Measurements from ENCODE around the gene KIAA1755. TPM values are rescaled to one million over a fixed set of nuclear protein-coding genes. Genes with fewer than 3 reads are reported as not detected.

The KIAA1755 gene
- total and polyA plus RNA-seq, 10 of the 15 experiments (the other 5 are each of a cell fraction or from before 2014, with no cell fraction given), result not detected

GRCh38 chr20:38187517-38187916 is 73.0 kb downstream of the KIAA1755 start:
- no peak overlapping the region for H3K4me3 ChIP-seq
- CTCF ChIA-PET, result interaction anchor here (0.9 to 1.2 kb wide), 2 partner anchors 34 to 43 kb away, joined by 3 to 5 read pairs; no protein-coding TSS in a partner anchor
- H3K9me3 ChIP-seq (replicated peaks; ENCODE audit: control insufficient read depth, insufficient read depth, low read length), result no peaks in the 10 kb centered on the region
- no peaks in the 10 kb centered on the region for H3K4me1 ChIP-seq (ENCODE audit: control insufficient read depth, insufficient read depth, low read length)
- no peak overlapping the region for H3K9ac ChIP-seq (ENCODE audit: control insufficient read depth, insufficient read depth, low read length)
- RAD21 ChIA-PET (ENCODE audit: unreplicated experiment), result no interaction called here
- DNase-seq (ENCODE audit: low read depth, low spot score) (no peak), FAIRE-seq (no peak), ATAC-seq (no peak; the same call in 2 of the 3 replicates)
- no peaks in the 10 kb centered on the region; a peak in 2 of 4 replicates for H3K27me3 ChIP-seq (replicated peaks in 1 of 2; ENCODE audit: control insufficient read depth in 2 of 2, insufficient read depth in 2 of 2, low read length in 1 of 2)
- H4K20me1 ChIP-seq (ENCODE audit: control insufficient read depth, insufficient read depth), result no peaks in the 10 kb centered on the region
- POLR2A ChIA-PET, result no interaction called here
- no peak overlapping the region for H2AFZ ChIP-seq (ENCODE audit: control insufficient read depth, low read depth, low read length)
- SMC1A ChIA-PET (ENCODE audit: uncharacterized antibody, unreplicated experiment), result no interaction called here
- H3K27ac ChIP-seq (ENCODE audit: control insufficient read depth, insufficient read depth), result no peak overlapping the region
- BruUV-seq (replicated peaks), result no TSS peak
- H3K4me2 ChIP-seq (ENCODE audit: control insufficient read depth, insufficient read depth), result no peak overlapping the region
- intact Hi-C loops (cut with micrococcal nuclease; ENCODE audit: unreplicated experiment), result no loop called here
- in situ Hi-C loops (cut with MboI), result no loop called here
- WGBS (ENCODE audit: insufficient coverage, insufficient replicate concordance, low lambda C conversion rate, missing lambda C conversion rate), result 31% methylated on average over 5 of the region's 5 CpGs
- H3K79me2 ChIP-seq (ENCODE audit: control insufficient read depth, insufficient read depth, low read length), result no peaks in the 10 kb centered on the region
- TF ChIP-seq ZBTB40 (IDR thresholded peaks at IDR 0.05; ENCODE audit: borderline replicate concordance) (no peak), EED (IDR thresholded peaks at IDR 0.05; ENCODE audit: low read depth) (no peak), SMC3 (IDR thresholded peaks at IDR 0.05; ENCODE audit: borderline replicate concordance, low read length) (no peak)
- no peaks in the 10 kb centered on the region for H3K36me3 ChIP-seq (ENCODE audit: control insufficient read depth in 2 of 2, insufficient read depth in 2 of 2, low read length in 1 of 2)

- no peak overlapping the region for H2AFZ ChIP-seq (ENCODE audit: control insufficient read depth, low read depth, low read length)
- 37% methylated on average over 4 of the region's 5 CpGs for WGBS (ENCODE audit: insufficient coverage, insufficient replicate concordance, low lambda C conversion rate, missing lambda C conversion rate)
- H3K9me3 ChIP-seq (replicated peaks; ENCODE audit: control insufficient read depth, insufficient read depth, low read length), result no peaks in the 10 kb centered on the region
- SMC1A ChIA-PET (ENCODE audit: uncharacterized antibody, unreplicated experiment), result interaction anchor here (0.6 kb wide), 1 partner anchor 1042 kb away, joined by 3 read pairs; no protein-coding TSS in a partner anchor
- H3K27me3 ChIP-seq (replicated peaks in 1 of 2; ENCODE audit: control insufficient read depth in 2 of 2, insufficient read depth in 2 of 2, low read length in 1 of 2), result no peaks in the 10 kb centered on the region
- no peak for TF ChIP-seq EP300 (IDR thresholded peaks at IDR 0.05; ENCODE audit: borderline replicate concordance in 1 of 2, control insufficient read depth in 1 of 2, low read depth in 2 of 2, low read length in 2 of 2)
- no peaks in the 10 kb centered on the region for H3K36me3 ChIP-seq (ENCODE audit: control insufficient read depth in 2 of 2, insufficient read depth in 2 of 2, low read length in 1 of 2)
- CTCF ChIA-PET, result no interaction called here
- DNase-seq (ENCODE audit: low read depth, low spot score), result no peak
- H3K4me1 ChIP-seq (ENCODE audit: control insufficient read depth, insufficient read depth, low read length), result no peaks in the 10 kb centered on the region
- no peak overlapping the region for H3K4me2 ChIP-seq (ENCODE audit: control insufficient read depth, insufficient read depth)
- RAD21 ChIA-PET (ENCODE audit: unreplicated experiment), result no interaction called here
- BruUV-seq (replicated peaks), result no TSS peak
- in situ Hi-C loops (cut with MboI), result no loop called here
- H3K27ac ChIP-seq (ENCODE audit: control insufficient read depth, insufficient read depth), result no peak overlapping the region
- no peak for ATAC-seq
- intact Hi-C loops (cut with micrococcal nuclease; ENCODE audit: unreplicated experiment), result no loop called here
- POLR2A ChIA-PET, result no interaction called here
- no peak overlapping the region for H3K9ac ChIP-seq (ENCODE audit: control insufficient read depth, insufficient read depth, low read length)
- no peak overlapping the region for H3K4me3 ChIP-seq
- no peaks in the 10 kb centered on the region for H3K79me2 ChIP-seq (ENCODE audit: control insufficient read depth, insufficient read depth, low read length)
- no peak for FAIRE-seq
- H4K20me1 ChIP-seq (ENCODE audit: control insufficient read depth, insufficient read depth), result no peaks in the 10 kb centered on the region
Observed at GRCh38 chr20:38186788-38187221, 73.7 kb downstream of the KIAA1755 start.

Measured in GM12878 (cell line).